SW480 (cell line): ENCODE data around the gene SH3TC1.

ENCODE experiments used
- DNase-seq: peaks from one replicate; pipeline ENCODE4 v3.0.0-alpha.2; 2016; ENCODE audit warnings: low spot score

Gene SH3TC1

DNA sequence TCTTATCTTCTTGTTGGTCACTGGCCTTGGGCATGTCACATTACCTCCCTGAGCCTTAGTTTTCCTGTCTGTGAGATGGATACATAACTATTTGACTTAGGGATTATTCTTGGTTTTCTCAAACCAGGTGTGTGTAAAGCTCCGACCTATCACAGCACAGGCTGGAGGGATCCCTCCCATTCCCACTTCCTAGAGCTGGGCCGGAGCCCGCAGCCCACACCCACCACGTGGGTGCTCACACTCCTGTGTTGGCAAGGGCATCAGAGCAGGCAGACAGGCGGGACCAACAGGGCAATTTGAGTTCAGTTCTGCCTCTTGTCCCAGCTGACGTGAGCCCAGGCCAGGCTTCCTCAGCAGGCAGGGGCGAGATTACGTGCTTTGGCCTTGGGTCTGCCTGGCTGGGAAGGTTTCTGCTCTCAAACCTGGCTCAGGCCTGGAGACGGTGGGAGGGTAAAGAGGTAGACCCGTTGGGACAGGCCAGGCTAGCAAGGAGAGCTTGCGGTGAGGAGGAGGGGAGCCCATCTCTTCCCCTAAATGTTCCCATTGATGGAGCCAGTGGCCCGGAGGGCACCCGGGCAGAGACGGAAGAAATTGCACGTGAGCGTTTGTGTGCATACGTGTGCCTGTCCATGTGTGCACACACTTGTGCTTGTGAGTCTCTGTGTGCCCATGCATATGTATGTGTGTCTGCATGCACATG, 734 bp upstream of the SH3TC1 start:
- peak; percentile 42 for DNase-seq

DNA sequence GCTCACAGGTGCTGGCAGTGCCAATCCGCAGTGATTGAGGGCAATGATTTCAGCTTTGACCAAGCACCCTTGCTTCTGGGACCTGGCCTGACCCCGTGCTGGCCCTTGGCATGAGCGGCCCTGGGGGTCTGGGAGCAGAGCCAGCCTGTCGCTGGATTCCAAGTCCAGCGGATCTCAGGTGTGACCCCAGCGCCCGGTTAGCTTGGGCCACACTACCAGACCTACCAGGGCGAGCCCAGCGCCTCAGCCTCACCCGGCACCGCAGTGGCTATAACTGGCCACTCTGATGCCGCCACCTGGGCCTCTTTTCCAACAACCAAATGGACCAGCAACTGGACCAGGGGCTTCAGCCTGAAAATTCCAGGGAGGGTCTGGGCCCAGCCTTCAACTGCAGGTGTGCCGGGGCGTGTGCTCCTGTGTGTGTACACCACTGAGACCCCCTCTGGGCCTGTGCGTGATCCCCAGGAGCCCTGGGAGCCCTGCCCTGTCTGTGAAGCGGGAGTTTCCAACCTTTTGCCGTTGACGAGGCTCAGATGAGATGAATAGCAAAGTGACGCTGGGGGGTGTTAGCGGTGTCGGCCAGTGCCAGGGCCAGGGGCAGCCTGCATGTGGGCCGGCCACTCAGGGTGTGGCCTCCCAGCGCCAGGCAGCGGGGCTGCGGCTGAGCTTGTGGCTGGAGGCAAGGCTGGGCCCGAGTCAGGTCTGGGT, 658 bp downstream of the SH3TC1 start:
- peak; percentile 36 for DNase-seq

- peak; percentile 64 for DNase-seq
Measured at GRCh38 chr4:8200302-8200975, 1.3 kb downstream of the SH3TC1 start.

DNA sequence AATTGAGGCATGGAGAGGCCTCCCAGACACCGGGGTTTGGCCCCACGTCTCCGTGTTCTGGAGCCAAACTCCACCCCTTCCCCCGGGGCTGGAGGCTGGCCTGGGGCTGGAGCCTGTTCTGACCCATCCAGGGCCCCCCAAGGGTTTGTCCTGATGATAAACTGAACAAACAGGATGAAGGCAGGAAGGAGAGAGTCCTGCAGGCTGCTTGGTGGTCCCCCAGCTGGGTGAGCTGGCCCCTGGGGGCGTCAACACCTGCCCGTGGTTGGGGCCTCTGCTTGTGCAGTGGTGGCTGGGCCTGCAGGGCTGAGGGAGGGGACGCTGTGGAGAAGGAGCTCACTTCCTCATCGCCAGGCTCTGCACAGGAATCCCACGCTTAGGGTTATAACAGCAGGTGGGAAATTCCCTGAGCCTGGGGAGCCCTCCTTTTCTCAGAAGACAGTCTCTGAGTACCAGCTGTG, 2.3 kb downstream of the SH3TC1 start:
- no peak for DNase-seq

GRCh38 chr4:8202108-8203051, 3.3 kb downstream of the SH3TC1 start:
- DNase-seq = no peak

DNA sequence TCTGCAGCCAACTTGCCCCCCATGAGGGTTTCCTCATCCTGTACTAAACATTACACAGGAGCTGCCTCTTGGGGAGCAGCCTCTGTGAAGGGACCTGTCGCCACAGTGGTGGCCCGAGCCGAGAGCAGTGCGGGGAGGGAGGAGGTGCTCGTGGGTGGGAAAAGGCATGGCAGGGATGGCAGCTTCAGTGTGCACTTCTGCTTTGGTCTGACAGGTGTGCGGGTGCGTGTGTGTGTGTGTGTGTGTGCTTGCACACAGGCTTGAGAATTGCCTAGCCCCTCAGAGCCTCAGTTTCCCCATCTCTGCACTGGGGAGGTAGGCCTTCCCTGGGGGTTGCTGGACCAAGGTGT, 3.9 kb downstream of the SH3TC1 start:
- DNase-seq = no peak

- DNase-seq = no peak
Measured at GRCh38 chr4:8203817-8204216, 4.7 kb downstream of the SH3TC1 start.

- DNase-seq = no peak
Measured at GRCh38 chr4:8204576-8205227, 5.6 kb downstream of the SH3TC1 start.

DNA sequence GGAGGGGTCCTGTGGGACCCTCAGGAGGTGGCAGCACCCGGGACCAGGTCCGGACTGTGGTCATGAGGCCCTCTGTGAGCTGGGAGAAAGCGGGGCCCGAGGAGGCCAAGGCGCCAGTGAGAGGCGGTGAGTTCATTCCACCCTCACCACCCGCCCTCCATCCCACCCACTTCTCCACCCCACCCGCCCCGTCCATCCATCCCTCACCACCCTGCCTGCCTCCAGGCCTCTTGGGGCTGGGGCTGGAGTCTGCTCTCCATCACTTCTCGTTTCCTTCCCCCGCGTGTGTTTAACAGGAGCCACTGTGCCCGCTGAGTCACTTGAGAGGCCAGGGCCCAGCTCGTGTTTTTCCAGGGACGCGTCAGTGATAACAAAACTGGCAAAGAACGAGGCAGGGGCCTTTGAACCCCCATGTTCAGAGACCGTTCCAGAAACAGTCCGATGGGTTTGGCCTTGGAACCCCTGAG, 6.2 kb downstream of the SH3TC1 start:
- peak; percentile 19 for DNase-seq

GRCh38 chr4:8205749-8206611, 6.9 kb downstream of the SH3TC1 start:
- peak; percentile 77 for DNase-seq

- no peak for DNase-seq
Measured at GRCh38 chr4:8207314-8207713, 8.2 kb downstream of the SH3TC1 start.

DNA sequence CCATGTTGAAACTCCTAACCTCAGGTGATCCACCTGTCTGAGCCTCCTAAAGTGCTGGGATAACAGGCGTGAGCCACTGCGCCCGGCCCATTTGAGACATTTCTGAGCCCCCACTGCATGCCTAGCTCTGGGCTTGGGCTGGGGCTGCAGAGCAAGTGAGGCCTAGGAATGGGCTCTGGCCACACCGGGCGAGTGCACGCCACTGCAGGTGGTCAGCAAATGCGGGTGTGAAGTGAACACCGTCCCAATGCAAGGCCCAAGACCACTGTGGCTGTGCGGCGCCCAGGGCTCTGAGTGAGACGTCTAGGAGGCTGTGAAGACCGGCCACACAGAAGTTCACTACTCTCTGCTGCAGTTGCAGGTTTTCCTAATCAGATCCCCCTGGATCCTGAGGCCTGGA, 9.5 kb downstream of the SH3TC1 start:
- DNase-seq = no peak

GRCh38 chr4:8209181-8209874, 10.2 kb downstream of the SH3TC1 start:
- no peak for DNase-seq

DNA sequence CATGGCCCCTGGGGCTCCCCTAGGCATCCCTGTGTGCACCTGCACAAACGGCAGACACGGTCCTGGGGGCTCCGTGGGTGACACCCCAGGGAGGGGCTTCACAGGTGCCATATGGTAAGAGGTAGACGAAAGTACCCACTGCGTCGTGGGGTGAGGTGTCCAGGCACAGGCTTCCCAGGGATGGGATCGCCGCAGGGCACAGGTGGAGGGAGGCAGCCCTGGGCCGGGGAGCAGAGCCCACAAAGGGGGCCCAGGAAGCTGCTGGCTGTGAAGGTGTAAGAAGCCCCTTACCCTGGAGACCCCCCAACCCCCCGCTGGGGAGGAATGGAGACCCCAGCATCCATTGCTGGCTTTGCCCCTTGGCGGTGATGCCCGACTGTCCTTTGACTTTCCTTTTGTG, 10.9 kb downstream of the SH3TC1 start:
- no peak for DNase-seq

DNA sequence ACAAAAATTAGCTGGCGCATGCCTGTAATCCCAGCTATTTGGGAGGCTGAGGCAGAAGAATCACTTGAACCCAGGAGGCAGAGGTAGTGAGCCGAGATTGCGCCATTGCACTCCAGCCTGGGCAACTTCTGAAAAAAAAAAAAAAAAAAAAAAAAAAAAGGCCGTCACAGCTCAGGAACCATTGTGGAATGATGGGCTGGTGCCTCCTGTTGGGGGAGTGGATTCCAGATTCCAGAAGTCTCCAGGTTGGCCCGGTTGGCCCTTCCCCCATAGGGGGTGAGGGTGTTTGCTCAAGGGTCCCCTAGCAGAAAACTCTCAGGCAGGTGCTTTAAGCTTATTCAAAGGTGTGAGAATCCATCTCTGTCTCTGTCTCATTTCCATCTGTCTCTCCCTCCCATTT, 11.5 kb downstream of the SH3TC1 start:
- no peak for DNase-seq

- DNase-seq = no peak
Measured at GRCh38 chr4:8211251-8211650, 12.2 kb downstream of the SH3TC1 start.

- no peak for DNase-seq
Measured at GRCh38 chr4:8211737-8212581, 12.9 kb downstream of the SH3TC1 start.

- DNase-seq = no peak
Measured at GRCh38 chr4:8212622-8213021, 13.5 kb downstream of the SH3TC1 start.

- DNase-seq = no peak
Measured at GRCh38 chr4:8213121-8213520, 14.0 kb downstream of the SH3TC1 start.
